HT1080 (cell line): Measurements from ENCODE around the gene TTC22. TPM values are rescaled to one million over a fixed set of nuclear protein-coding genes. Genes with fewer than 3 reads are reported as not detected.

Experiments
- DNase-seq: peaks from one replicate; pipeline ENCODE4 v3.0.0-alpha.2; 2015; ENCODE audit warnings: low read depth
- total RNA-seq: library from RNA; depleted of rRNA; stranded (reverse); fragments of >200 nt; shearing (Covaris generic); gene quantifications from 2 replicates; pipeline ENCODE4 v1.2.3, GENCODE V29; 2014

TTC22 gene
- total RNA-seq, 1 experiment from 2014 or later: not detected

- DNase-seq: peak; percentile 56
Measured at GRCh38 chr1:54810153-54810942, 9.2 kb upstream of the TTC22 start.

GRCh38 chr1:54809496-54810074 is 8.5 kb upstream of the TTC22 start:
- DNase-seq: no peak

- DNase-seq: no peak
Measured at GRCh38 chr1:54808443-54809207, 7.5 kb upstream of the TTC22 start.

GRCh38 chr1:54807756-54808155 is 6.6 kb upstream of the TTC22 start:
- DNase-seq: no peak

GRCh38 chr1:54806931-54807611 is 5.9 kb upstream of the TTC22 start:
- DNase-seq: peak; percentile 75

- no peak for DNase-seq
Measured at GRCh38 chr1:54805981-54806381, 4.9 kb upstream of the TTC22 start.

GRCh38 chr1:54805466-54805865 is 4.3 kb upstream of the TTC22 start:
- no peak for DNase-seq

GRCh38 chr1:54804471-54805132 is 3.5 kb upstream of the TTC22 start:
- DNase-seq: peak; percentile 29

GRCh38 chr1:54803761-54804470 is 2.8 kb upstream of the TTC22 start:
- no peak for DNase-seq

- DNase-seq: no peak
Measured at GRCh38 chr1:54800041-54800898, 853 bp downstream of the TTC22 start.

GRCh38 chr1:54798769-54799641 is 2.1 kb downstream of the TTC22 start:
- no peak for DNase-seq

GRCh38 chr1:54798206-54798605 is 2.9 kb downstream of the TTC22 start:
- no peak for DNase-seq

- DNase-seq: no peak
Measured at GRCh38 chr1:54796902-54797301, 4.2 kb downstream of the TTC22 start.

- DNase-seq: no peak
Measured at GRCh38 chr1:54795841-54796468, 5.2 kb downstream of the TTC22 start.

GRCh38 chr1:54795356-54795665 is 5.8 kb downstream of the TTC22 start:
- no peak for DNase-seq

GRCh38 chr1:54794451-54795355 is 6.4 kb downstream of the TTC22 start:
- DNase-seq: peak; percentile 58

- DNase-seq: no peak
Measured at GRCh38 chr1:54792686-54793282, 8.3 kb downstream of the TTC22 start.
